Measurements from ENCODE around the gene CCDC73. TPM values are rescaled to one million over a fixed set of nuclear protein-coding genes. Genes with fewer than 3 reads are reported as not detected.

The CCDC73 gene
- total RNA-seq, 1 experiment from 2014 or later, result 0.04 TPM

GRCh38 chr11:32817181-32817851 lies 22.9 kb upstream of the CCDC73 start:
- no peak overlapping the region for H3K27ac Mint-ChIP-seq
- no peak overlapping the region for H3K27ac ChIP-seq (ENCODE audit: insufficient read length, low read depth, low read length)
- no peak overlapping the region for H2AFZ ChIP-seq (ENCODE audit: low read length)
- no peaks in the 10 kb centered on the region; the same call in 1 of the 2 replicates for H3K27me3 Mint-ChIP-seq (ENCODE audit: low read depth)
- no peak overlapping the region for H3K4ac ChIP-seq (ENCODE audit: low read depth, low read length)
- H2AK5ac ChIP-seq (ENCODE audit: insufficient read length, low read length), result no peak overlapping the region
- no peaks in the 10 kb centered on the region for H3K23me2 ChIP-seq (ENCODE audit: insufficient read length, low read depth, low read length, poor library complexity, severe bottlenecking)
- H4K8ac ChIP-seq (replicated peaks; ENCODE audit: insufficient read length, low read depth, low read length), result no peak overlapping the region
- no peak overlapping the region for H2BK12ac ChIP-seq (ENCODE audit: insufficient read length, low read depth, low read length)
- no peak overlapping the region for H4K5ac ChIP-seq (ENCODE audit: insufficient read length, low read depth, low read length)
- H3K9ac ChIP-seq (ENCODE audit: extremely low read depth, insufficient read length, low read length), result no peak overlapping the region
- H3K18ac ChIP-seq (ENCODE audit: insufficient read length, low read depth, low read length), result no peak overlapping the region
- no peaks in the 10 kb centered on the region for H3K79me2 ChIP-seq (ENCODE audit: insufficient read depth, low read length)
- H2BK120ac ChIP-seq (ENCODE audit: low read depth, low read length, poor library complexity, severe bottlenecking), result no peak overlapping the region
- H2BK20ac ChIP-seq (ENCODE audit: low read depth, low read length, poor library complexity, severe bottlenecking), result no peak overlapping the region
- H3K79me1 ChIP-seq (ENCODE audit: insufficient read depth, low read depth, low read length, poor library complexity, severe bottlenecking), result no peaks in the 10 kb centered on the region
- no peak overlapping the region for H3K56ac ChIP-seq (ENCODE audit: insufficient read length, low read depth, low read length)
- no peak overlapping the region for H2BK15ac ChIP-seq (ENCODE audit: low read depth, low read length)
- H3K4me2 ChIP-seq (ENCODE audit: insufficient read depth, insufficient read length, low read length), result no peak overlapping the region
- DNase-seq, result no peak
- H3K4me1 ChIP-seq (ENCODE audit: insufficient read depth, low read length), result no peaks in the 10 kb centered on the region
- H3K14ac ChIP-seq (ENCODE audit: insufficient read depth, low read length), result no peak overlapping the region
- no peak overlapping the region for H3K4me3 Mint-ChIP-seq
- no peaks in the 10 kb centered on the region for H4K20me1 ChIP-seq (ENCODE audit: control insufficient read depth, insufficient read depth, insufficient read length)
- H3T11ph ChIP-seq (ENCODE audit: low read length), result no peak overlapping the region
- H3K4me1 Mint-ChIP-seq, result no peaks in the 10 kb centered on the region
- H3K36me3 Mint-ChIP-seq (ENCODE audit: insufficient read depth in 1 of 3, low read depth in 3 of 3), result no peaks in the 10 kb centered on the region
- H3K9me3 ChIP-seq (ENCODE audit: control insufficient read depth, low read depth, low read length), result no peaks in the 10 kb centered on the region
- H4K91ac ChIP-seq (ENCODE audit: insufficient read length, low read depth, low read length), result no peak overlapping the region
- H3K23ac ChIP-seq (ENCODE audit: insufficient read length, low read depth, low read length), result no peak overlapping the region
- no peaks in the 10 kb centered on the region for H3K27me3 ChIP-seq (ENCODE audit: insufficient read depth, low read length)
- TF ChIP-seq, protein P1, sequence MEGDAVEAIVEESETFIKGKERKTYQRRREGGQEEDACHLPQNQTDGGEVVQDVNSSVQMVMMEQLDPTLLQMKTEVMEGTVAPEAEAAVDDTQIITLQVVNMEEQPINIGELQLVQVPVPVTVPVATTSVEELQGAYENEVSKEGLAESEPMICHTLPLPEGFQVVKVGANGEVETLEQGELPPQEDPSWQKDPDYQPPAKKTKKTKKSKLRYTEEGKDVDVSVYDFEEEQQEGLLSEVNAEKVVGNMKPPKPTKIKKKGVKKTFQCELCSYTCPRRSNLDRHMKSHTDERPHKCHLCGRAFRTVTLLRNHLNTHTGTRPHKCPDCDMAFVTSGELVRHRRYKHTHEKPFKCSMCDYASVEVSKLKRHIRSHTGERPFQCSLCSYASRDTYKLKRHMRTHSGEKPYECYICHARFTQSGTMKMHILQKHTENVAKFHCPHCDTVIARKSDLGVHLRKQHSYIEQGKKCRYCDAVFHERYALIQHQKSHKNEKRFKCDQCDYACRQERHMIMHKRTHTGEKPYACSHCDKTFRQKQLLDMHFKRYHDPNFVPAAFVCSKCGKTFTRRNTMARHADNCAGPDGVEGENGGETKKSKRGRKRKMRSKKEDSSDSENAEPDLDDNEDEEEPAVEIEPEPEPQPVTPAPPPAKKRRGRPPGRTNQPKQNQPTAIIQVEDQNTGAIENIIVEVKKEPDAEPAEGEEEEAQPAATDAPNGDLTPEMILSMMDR (conservative IDR thresholded peaks at IDR 0.05), result no peak
- WGBS (ENCODE audit: extremely low coverage, insufficient read length, low lambda C conversion rate), result no CpG with 5 or more reads among the region's 4 CpGs
- H2BK5ac ChIP-seq (ENCODE audit: insufficient read length, low read length), result no peak overlapping the region
- no peaks in the 10 kb centered on the region for H3K9me3 Mint-ChIP-seq
